Activated T-cell treated with anti-CD3 and anti-CD28 coated beads, Interleukin-2, amount 50 U/mL, for 72 hours (primary cell): ENCODE data around the gene PLD1. TPM values are rescaled to one million over a fixed set of nuclear protein-coding genes. Genes with fewer than 3 reads are reported as not detected.

Experiments used
- ATAC-seq, 2 donors: fragments of 150-1000 bp; cut with Tn5 transposase; replicated peaks in 1 of 2; 2 replicates each; pipeline ENCODE4 v1.10.0; 2021; ENCODE audit warnings: moderate library complexity in 2 of 2, mild to moderate bottlenecking in 1 of 2
- DNase-seq, 2 donors: peaks; one replicate each; pipeline ENCODE4 v3.0.0; 2021 to 2022; ENCODE audit warnings: mixed read lengths in 1 of 2
- H3K27ac Mint-ChIP-seq: one replicate; pipeline ENCODE4 v1.8.0; 2022; ENCODE audit warnings: mild to moderate bottlenecking, moderate library complexity, mixed read lengths
- H3K27me3 Mint-ChIP-seq: one replicate; pipeline ENCODE4 v1.8.0; 2022; ENCODE audit warnings: low read depth, mixed read lengths
- H3K36me3 Mint-ChIP-seq, 2 donors: one replicate each; pipeline ENCODE4 v1.8.0; 2022; ENCODE audit warnings: mixed read lengths in 2 of 2, mild to moderate bottlenecking in 1 of 2; ENCODE audit not compliant: insufficient read depth in 2 of 2
- H3K4me1 Mint-ChIP-seq: one replicate; pipeline ENCODE4 v1.8.0; 2022; ENCODE audit warnings: low read depth, mixed read lengths
- H3K4me3 Mint-ChIP-seq, 2 donors: one replicate each; pipeline ENCODE4 v1.8.0; 2022; ENCODE audit warnings: mild to moderate bottlenecking in 2 of 2, mixed read lengths in 2 of 2, moderate library complexity in 2 of 2
- H3K9me3 Mint-ChIP-seq, 2 donors: one replicate each; pipeline ENCODE4 v1.8.0; 2022; ENCODE audit warnings: mixed read lengths in 2 of 2
- total RNA-seq, 2 donors: library from RNA; stranded (reverse); gene quantifications; one replicate each; pipeline ENCODE4 v1.2.3, GENCODE V29; 2022

The PLD1 gene
- total RNA-seq, 2 donors from 2014 or later = 0.65 to 4.1 TPM

- no peak overlapping the region for H3K27ac Mint-ChIP-seq
- no peaks in the 10 kb centered on the region for H3K9me3 Mint-ChIP-seq
- peaks cover 35% of the 10 kb centered on the region for H3K4me1 Mint-ChIP-seq
- peaks cover 0 to 3% of the 10 kb centered on the region in 2 donors for H3K36me3 Mint-ChIP-seq
- ATAC-seq = no peak
- H3K27me3 Mint-ChIP-seq = no peaks in the 10 kb centered on the region
- H3K4me3 Mint-ChIP-seq = no peak overlapping the region
- no peak for DNase-seq
Observed at GRCh38 chr3:171556574-171557145, 253.6 kb downstream of the PLD1 start.

DNA sequence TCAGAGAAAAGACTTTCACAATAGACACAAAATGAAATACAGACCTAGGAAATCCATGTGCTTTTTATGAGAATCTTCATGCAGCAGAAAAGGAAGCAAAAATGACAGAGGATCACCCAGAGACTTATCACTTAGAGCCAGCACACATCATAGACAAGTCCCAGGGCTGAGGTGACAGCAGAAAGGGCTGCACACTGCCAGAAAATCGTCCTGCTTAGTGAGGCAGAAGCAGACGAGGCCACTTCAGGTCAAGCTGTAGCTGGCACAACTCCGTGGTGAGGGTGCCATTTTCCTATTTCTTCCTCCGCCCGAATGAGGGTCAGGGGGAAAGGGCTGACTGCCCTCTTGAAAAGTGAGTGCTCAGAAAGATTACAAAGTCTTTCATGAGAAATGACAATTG is 254.1 kb downstream of the PLD1 start:
- Mint-ChIP-seq H3K27ac (no peak overlapping the region), H3K4me1 (peaks cover 30% of the 10 kb centered on the region), H3K36me3 (peaks cover 0 to under 1% of the 10 kb centered on the region in 2 donors), H3K4me3 (no peak overlapping the region), H3K9me3 (no peaks in the 10 kb centered on the region), H3K27me3 (no peaks in the 10 kb centered on the region)
- ATAC-seq (no peak), DNase-seq (no peak)

GRCh38 chr3:171553086-171553485 is 257.2 kb downstream of the PLD1 start:
- no peak overlapping the region for H3K27ac Mint-ChIP-seq
- no peak overlapping the region for H3K4me3 Mint-ChIP-seq
- no peaks in the 10 kb centered on the region for H3K27me3 Mint-ChIP-seq
- H3K4me1 Mint-ChIP-seq = peaks cover 9% of the 10 kb centered on the region
- DNase-seq (no peak), ATAC-seq (no peak)
- H3K9me3 Mint-ChIP-seq = no peaks in the 10 kb centered on the region
- no peaks in the 10 kb centered on the region for H3K36me3 Mint-ChIP-seq

DNA sequence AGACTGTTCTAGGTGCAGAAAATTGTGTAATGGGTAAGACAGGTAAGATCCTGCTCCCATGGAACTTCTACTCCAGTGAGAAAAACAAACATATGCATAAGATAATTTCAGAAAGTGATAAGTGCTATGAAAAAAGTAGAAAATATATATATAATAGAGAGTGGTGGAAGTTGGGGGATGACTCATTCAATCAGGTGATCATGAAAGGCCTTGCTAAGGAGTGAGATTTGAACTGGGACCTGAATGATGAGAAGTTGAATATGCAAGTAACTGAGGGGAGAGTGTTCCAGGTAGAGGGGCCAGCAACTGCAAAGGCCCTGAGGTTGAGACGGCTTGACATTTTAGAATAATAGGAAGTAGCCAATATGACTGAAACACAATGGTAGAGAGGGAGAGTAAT is 257.8 kb downstream of the PLD1 start:
- Mint-ChIP-seq H3K27me3 (no peaks in the 10 kb centered on the region), H3K9me3 (no peaks in the 10 kb centered on the region), H3K36me3 (no peaks in the 10 kb centered on the region), H3K4me3 (no peak overlapping the region), H3K4me1 (peaks cover 6% of the 10 kb centered on the region), H3K27ac (no peak overlapping the region)
- no peak for ATAC-seq
- no peak for DNase-seq

GRCh38 chr3:171551296-171551695 is 259.0 kb downstream of the PLD1 start:
- ATAC-seq = no peak
- Mint-ChIP-seq H3K4me1 (peaks cover under 1% of the 10 kb centered on the region), H3K36me3 (no peaks in the 10 kb centered on the region), H3K4me3 (no peak overlapping the region), H3K9me3 (no peaks in the 10 kb centered on the region), H3K27me3 (no peaks in the 10 kb centered on the region), H3K27ac (no peak overlapping the region)
- DNase-seq = no peak

Other genes with a start within 250 kb of the PLD1 start
- not detected for gene TMEM212, start 32.9 kb upstream of the PLD1 start, total RNA-seq
- gene FNDC3B, start 229.1 kb upstream of the PLD1 start, total RNA-seq = 10 to 100 TPM; 12.0 to 17.7 TPM